Loucy (cell line): ENCODE results near the gene STK36.

ENCODE experiments used
- CTCF ChIP-seq: fragments of 200-600 bp; sonication (generic); conservative IDR thresholded peaks from 2 replicates; pipeline ENCODE4 v1.5.1; 2014; ENCODE audit warnings: mild to moderate bottlenecking, antibody characterized with exemption, low read length
- EZH2phosphoT487 ChIP-seq: fragments of 200-600 bp; IDR thresholded peaks from 2 replicates; pipeline ENCODE4 v1.6.1; 2018; ENCODE audit warnings: antibody characterized with exemption, mild to moderate bottlenecking, moderate library complexity, borderline replicate concordance

DNA sequence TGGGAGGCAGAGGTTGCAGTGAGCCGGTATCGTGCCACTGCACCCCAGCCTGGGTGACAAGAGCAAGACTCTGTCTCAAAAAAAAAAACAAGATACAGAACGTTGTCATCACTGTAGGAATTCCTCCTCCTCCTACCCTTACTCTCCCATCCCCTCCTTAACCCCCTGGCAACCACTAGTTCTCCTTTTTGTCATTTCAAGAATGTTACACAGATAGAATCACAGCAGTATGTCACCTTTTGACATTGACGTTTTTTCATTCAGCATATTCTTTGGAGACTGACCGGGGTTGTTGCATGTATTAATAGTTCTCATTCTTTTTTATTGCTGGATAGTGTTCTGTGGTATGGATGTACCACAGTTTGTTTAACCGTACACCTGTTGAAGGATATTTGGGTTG, 71.2 kb downstream of the STK36 start:
- TF ChIP-seq CTCF (no peak), EZH2phosphoT487 (no peak)
